NCI-H2196 treated with DMSO at 0.1 percent for 48 hours (cell line): ENCODE data around the gene CDH22.
A peak's percentile ranks its signal among the peaks of the same experiment; 100 is the strongest.

Source experiments
- DNase-seq: peaks from one replicate; lab custom pipeline; 2025; ENCODE audit not compliant: unreplicated experiment; lab: John Stamatoyannopoulos, UW

Gene CDH22

DNA sequence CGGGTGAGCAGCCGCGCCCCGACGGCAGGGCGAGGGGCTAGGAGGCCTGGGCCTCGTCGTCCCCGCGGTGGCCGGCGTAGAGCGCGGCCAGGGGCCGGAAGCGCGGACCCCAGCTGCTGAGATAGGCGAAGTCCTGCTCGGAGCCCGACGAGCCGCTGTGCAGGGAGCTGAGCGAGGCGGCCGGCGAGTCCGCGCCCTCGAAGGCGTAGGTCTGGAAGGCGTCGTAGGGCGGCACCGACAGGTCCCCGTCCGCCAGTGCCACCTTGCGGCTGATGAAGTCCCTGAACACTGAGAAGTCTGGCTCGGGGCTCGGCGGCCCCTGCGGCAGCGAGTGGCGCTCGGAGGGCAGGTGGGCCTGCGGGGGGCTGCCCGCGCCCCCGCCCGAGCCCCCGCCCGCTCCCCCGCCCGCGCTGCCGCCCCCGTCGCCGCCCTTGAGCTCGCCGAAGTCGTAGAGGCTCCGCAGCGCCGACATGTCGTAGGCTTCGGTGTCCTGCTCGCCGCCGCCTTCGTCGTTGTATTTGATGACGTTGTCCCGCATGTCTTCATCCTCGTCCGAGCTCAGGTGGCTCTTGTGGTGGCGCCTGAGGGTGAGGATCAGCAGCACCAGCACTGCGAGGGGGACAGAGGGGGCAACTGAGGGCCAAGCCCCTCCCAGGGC, 133.7 kb downstream of the CDH22 start:
- peak; percentile 49 for DNase-seq

DNA sequence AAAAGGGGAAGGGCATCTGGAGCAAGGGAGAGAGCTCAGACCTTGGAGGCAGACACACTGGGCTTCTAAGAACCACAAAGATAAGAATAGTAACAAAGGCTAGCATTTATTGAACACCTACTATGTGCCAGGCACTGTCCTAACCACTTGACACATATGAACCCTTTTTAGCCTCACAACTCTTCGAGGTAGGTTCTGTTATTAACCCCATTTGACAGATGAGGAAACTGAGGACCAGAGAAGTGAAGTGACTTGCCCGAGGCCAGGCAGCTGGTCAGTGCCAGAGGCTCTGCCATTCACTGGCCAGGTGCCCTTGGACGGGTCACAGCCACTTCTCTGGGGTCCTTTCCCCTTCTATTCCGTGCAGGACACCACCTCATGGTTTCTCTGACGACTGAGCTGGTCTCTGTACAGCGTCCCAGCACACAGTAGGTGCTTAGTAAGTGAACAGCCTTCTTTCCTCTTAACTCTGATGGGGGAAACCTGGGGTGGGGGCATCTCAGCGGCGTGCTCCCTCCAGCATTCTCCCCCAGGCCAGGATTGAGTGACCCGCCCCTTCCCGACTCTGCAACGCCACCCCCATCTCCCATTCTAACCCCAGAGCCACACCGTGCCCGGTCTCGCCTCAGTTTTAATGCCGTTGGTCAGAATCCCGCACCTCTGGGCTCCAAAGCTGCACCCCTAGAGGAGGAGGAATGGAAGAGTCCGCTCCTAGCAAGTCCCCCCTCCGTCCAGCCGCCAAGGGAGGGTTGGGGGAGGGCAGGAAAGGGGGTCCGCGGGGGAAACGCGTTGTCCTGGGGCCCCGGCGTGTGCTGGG, 134.4 kb downstream of the CDH22 start:
- DNase-seq, result no peak

DNA sequence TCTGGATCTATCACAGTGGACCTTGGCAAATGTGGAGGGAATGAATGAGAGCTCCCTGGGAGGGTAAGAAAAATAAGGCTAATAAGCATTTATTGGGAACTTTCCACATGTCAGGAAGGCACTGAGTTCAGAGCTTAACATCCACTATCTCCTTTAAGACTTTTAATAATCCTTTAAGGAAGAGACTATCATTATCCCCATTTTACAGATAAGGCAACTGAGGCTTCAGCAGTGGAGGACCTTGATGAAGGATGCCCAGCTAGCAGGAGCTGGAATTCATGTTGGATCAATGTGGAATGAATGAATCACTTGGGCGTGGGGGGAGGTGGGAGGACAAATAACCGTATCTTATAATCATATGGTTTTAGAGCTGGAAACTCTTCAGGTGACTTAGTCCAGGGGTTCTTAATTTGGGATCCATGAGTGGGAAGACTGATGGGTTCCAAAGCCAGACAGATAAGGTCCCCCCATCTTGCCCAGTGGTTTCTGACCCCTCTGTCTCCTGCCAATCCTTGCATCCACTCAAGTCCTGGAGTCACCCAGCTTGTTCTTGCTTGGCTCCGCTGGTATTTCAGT, 135.2 kb downstream of the CDH22 start:
- no peak for DNase-seq

DNA sequence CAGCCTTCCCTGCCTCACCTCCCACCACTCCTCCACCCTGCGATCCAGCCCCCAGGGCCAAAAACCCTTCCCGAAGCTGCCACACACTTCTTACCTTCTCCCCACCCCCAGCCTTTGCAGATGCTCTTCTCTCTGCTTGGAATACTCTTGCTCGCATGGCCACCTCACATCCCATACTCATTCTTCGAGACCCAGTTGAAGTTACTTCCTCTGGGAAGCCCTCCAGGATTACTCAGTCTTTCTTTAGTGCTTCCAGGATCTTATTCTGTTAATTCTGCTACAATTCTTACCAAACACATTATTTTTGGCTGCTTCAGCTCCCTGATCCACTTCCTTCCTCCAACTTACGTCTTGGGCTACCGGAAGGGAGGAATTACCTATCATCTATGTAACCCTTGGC, 135.8 kb downstream of the CDH22 start:
- no peak for DNase-seq

DNA sequence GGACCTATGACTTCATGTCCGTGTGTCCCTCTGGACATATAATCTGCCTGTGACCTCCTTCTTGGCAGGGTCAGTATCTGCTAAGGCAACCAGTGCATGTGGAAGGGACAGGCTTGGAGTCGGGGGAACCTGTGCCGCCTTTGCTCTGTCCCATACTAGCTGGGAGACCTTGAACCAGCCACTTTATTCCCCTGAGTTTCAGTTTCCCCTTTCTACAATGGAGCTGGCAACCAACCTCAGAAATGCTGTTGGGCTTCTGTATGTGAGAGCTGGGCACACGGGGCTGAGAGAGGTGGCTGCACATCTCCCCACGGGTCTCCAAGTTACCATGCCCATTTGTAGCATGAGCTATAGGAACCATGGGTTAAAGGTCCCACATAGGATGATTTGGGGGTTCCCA, 136.4 kb downstream of the CDH22 start:
- no peak for DNase-seq

DNA sequence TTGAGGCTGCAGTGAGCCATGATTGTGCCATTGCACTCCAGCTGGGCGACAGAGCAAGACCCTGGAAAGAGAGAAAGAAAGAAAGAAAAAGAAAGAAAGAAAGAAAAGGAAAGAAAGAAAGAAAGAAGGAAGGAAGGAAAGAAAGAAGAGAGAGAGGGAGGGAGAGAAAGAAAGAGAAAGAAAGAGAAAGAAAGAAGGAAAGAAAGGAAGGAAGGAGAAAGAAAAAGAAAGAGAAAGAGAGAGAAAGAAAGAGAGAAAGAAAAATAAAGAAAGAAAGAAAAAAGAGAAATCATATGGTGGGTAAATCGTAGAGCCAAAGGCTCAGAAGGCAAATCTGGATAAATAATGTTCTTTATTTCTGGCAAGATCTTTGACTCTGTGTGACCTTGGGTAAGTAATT, 136.8 kb downstream of the CDH22 start:
- DNase-seq, result no peak

DNA sequence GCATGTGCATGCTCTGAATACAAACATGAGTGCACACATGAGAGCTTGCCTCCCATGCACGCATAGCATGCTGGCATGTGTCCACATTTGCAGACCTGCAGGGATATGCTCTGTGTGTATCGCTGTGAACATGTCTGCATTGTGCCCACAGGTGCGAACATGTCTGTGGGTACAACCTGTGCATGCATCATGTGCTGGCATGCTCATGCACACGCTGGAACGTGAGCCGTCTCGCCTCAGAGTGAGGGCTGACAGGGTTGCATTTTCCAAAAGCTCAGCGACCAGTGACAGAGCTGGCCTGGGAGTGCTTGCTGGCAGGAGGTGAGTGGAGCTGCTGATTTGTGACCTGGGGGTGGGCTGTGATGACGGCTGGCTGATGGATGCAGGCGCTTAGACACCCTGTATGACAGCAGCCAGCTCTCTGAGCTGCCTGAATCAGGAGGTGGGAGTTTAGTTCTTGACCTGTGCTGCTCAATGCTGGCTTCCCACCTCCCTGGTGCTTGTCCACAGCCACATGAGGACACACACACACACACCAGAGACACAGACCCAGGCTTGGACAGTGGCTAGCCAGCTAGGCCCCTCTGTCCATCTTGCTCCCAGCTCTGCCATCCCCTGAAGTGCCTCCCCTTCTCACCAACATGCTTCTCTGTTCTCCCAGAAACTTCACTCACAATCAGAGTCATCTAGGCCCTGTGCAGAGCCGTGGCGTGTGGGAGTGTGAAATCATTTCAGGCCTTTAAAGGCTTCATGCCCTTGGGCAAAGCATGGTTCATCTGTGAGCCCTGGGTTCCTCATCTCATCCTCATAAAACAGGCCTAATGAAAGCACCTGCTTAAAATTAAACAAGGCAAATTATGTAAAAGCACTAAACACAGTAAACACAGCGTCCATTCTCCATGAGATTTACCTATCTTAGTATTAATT, 138.8 kb downstream of the CDH22 start:
- DNase-seq, result no peak

DNA sequence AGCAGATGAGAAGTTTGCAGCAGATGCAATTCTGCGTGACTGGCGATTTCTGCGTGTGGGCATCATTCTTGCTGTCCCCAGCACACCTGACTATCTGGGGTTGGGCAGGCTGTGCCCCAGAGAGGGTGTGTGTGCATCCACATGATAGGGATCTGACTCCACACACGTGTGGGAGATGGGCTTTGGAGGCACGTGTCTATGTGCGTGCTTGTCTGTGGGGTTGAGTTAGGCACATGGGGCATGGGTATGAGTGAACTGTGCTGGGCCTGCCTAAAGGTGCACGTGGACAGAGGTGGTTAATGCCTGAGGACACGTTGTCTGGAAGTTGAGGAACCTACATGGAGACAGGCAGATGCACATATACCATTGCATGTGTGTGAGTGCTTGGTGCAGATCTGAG, 139.9 kb downstream of the CDH22 start:
- no peak for DNase-seq

DNA sequence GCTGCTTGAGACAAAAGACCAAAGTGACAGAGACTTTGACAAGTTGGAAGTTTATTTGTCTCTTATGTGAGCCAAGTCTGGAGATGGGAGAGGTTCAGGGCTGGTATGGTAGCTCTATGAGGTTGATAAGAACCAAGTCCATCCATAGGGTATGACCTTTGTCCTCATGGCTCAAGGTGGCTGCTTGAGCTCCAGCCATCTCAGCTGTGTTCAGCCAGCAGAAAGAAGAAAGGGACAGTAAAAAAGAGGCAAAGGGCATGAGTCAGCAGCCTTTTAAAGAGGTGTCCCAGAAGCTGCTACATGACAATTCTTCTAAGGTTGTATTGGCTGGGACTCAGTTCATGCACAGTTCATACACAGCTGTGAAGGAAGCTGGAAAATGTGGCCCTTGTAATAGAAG, 141.2 kb downstream of the CDH22 start:
- DNase-seq, result no peak

DNA sequence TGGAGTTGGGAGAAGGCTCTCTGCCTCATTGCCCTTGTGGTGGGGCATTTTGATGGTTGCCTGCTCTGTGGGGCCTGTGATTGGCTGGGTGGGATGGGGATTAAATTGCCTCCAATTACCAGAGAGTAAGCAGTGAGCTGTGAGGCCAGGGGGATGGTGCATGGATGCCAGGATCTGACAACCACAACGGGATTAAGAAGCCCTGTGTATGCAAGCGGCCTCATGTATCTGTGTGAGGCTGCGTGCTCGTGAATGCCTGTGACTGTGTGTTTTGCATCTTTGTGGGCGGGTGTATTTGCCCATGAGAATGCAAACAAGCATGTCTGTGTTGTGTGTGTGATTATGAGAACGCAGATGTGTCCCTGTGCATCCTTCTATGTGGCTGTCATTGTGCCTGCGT, 144.0 kb downstream of the CDH22 start:
- no peak for DNase-seq

DNA sequence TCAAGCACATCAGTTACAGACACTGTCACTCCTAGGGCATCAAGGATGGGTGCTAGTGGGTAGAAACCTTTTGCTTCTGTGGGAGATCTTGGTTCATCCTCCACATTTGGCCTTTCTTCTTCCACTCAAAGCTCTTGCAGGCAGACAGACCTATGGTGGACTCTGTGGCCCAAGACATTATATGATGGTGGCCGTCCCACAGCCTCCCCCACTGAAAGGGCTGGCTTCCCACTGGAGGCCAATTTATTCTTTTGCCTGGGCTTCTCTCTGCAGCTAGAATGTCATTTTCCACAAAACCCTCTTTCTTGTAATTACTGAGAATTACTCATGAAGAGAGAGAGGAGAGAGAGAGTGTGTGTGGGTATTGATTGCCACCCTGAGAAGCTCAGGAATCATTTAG, 146.4 kb downstream of the CDH22 start:
- no peak for DNase-seq

DNA sequence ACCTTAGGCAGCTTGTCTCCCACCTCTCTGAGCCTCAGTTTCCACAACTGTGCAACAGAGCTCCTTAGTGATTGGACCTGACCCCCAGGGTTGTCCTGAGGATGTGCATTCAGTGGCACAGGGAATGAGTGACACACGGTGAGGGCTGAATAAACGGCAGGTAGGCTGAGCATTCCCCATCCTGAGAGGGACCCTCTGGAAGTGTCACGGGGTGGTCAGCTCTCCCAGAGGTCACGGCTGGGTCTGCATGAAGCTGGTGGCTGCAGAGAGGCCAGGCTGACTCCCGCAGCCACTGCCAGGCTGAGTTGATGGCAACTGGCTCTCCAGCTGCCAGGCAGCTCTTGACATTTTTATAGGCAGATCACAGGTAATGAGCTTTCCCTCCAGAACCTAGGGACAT, 147.6 kb downstream of the CDH22 start:
- DNase-seq, result no peak

DNA sequence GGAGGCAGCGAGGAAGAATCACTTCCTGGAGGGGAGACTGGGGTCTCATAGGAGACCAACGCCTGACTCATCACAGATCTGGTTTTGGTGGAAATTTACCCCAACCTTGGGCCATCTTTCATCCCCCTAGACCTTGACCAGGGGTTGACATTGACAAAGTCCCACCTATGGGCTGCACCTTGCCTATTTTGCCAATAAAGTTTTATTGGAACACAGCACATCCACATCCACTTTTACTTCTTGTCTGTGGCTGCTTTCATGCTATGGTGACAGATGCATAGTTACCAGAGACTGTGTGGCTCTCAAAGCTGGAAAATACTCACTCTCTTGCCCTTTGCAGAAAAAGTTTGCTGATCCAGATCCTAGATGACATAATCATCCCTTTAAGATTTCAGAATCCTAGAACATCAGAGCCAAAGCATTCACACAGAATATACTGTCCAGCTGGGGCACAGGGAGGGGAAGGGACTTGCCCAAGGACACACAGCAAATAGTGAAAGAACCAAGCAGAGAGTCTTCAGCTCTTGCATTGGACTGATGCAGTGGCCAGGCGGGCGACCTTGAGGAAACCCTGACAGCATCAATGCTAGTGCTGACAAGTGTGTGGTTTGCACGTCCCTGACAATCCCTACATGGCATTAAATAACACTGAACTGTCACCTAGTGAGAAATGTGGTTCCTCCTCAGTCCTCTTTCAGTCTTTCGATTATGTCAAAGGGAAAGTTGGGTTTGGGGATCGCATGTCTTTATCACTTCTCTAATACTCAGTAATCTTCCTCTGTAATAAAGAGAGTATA, 149.0 kb downstream of the CDH22 start:
- no peak for DNase-seq

DNA sequence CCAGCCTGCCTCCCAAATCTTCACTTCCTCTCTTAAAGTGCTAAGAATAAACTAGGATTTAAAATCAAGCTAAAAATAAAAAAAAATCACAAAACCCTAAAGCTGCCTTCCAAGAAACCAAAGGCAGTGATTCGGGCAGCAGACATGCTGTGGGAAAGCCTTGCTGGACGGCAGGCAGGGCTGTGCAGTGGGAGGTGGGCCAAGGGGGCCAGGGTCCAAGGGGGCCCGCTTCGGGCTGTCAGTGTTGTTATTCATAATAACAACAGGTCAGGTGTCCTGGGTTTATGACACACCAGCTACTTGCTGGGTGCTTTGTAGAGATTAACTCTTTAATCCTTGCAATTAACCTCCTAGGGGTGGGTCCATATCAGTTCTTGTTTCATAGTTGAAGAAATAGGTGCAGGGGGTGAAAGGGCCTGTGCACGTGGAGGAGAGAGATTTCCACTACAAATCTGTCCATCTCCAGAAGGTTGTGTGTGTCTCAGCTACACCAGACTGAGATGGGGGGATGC, 149.8 kb downstream of the CDH22 start:
- DNase-seq, result no peak

DNA sequence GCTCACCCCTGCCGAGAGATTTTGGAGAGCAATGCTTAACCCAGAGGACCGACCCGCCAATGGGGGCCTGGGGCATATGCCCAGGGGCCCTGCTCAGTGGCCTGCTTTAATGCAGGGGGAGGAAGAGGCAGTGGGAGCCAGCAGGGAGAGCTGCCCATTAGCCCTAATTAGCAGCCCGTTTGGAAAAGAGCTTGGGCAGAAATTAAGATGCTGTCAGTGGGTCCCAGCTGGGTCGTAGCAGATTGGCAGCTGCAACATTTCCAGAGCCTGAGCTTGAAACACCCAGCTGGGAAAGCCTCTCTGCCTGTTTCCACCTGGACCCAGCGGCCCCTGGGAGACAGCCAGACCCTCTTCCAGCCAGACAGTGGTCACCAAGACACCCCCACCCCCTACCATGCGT, 150.7 kb downstream of the CDH22 start:
- DNase-seq, result no peak

DNA sequence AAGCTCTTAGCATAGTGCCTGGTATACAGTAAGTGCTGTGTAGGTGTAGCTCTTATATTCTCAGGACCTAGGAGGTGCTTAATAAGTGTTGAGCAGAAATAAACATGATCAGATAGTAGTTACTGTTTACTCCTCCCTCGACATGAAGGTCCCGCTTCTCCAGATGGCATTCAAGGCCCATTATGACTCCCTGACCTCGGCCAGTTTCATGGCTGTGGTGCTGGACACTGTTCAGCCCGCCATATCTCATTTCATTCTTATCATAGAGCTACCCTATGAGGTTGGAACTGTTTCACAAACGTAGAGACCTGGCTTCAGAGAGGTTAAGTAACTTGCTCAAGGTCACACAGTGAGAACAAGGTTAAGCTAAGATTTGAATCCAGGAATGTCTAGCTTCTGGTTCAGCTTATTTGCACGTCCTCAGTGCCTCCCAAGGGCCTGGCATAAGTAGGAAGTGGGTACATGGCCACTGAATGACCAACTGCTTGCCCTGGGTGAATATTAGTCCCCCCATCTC, 151.2 kb downstream of the CDH22 start:
- no peak for DNase-seq

DNA sequence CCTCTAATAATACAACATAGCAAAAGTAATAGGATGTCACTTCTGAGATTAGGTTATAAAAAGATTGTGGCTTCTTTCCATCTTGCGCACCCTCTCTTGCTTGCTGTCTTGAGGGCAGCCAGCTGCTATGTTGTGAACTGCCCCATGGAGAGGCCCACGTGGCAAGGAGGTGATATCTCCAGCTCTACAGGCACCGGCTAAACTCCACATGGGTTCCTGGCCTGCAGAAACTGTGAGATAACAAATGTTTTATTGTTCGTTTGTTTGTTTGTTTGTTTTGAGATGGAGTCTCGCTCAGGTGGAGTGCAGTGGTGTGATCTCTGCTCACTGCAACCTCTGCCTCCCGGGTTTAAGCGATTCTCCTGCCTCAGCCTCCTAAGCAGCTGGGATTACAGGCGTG, 152.2 kb downstream of the CDH22 start:
- DNase-seq, result no peak

DNA sequence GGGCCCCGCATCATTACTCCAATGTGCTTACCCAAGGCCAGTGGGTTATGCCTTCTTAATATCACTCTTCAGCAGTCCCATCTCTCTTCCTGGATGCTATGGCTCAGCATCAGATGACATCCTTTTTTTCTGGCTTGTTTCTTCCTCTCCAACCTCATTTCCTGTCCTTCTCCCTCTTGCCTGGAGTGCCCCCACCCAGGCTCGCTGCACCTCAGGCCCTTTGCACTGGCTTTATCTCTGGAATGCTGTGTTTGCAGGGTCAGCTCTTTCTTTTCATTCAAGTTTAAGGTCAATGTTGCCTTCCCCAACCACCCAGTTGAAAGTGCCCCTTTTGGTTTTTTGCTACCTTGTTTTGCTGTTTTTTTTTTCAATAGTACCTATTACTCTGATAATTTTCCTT, 153.5 kb downstream of the CDH22 start:
- no peak for DNase-seq

DNA sequence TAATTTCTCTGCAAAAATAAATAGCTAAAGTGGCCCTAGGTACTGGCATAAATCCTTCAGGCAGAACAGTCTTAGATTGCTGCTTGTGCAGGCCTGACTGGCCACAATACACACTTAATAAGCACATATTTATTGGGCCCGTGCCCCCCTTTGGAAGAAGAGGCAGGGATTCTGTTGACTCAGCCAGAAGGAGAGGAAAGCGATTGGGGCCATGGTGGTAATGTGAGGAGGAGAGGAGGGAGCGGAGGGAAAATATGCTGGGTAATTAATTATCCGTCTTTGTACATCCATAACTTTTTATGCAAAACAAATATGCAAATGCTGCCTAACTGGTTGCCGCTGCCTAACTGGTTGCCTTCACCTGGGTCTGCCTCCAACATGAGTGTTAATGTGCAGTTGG, 154.0 kb downstream of the CDH22 start:
- no peak for DNase-seq
